Measurements from ENCODE around the gene PRR20C. TPM values are rescaled to one million over a fixed set of nuclear protein-coding genes. Genes with fewer than 3 reads are reported as not detected.
"Not testable (repeated sequence)": the region's sequence is repeated elsewhere in the genome, so short reads cannot be mapped to it uniquely, and the experiment has no call there.

The PRR20C gene
- total and polyA plus RNA-seq, 8 donors, result not detected

DNA sequence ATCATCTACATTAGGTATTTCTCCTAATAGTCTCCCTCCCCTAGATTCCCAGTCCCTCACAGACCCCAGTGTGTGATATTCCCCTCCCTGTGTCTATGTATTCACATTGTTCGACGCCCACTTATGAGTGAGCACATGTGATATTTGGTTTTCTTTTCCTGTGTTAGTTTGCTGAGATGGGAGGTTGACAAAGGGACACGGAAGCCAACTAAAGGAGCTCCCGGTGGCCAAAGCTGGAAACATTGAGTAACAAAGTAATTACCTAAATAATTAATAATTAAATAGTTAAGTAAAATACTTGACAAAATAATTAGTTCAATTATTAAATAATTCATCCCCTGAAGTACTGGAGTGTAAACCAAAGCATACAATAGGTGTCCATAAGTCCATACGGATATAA is 14.9 kb upstream of the PRR20C start:
- ATAC-seq, result no peak
- TF ChIP-seq, protein P1, sequence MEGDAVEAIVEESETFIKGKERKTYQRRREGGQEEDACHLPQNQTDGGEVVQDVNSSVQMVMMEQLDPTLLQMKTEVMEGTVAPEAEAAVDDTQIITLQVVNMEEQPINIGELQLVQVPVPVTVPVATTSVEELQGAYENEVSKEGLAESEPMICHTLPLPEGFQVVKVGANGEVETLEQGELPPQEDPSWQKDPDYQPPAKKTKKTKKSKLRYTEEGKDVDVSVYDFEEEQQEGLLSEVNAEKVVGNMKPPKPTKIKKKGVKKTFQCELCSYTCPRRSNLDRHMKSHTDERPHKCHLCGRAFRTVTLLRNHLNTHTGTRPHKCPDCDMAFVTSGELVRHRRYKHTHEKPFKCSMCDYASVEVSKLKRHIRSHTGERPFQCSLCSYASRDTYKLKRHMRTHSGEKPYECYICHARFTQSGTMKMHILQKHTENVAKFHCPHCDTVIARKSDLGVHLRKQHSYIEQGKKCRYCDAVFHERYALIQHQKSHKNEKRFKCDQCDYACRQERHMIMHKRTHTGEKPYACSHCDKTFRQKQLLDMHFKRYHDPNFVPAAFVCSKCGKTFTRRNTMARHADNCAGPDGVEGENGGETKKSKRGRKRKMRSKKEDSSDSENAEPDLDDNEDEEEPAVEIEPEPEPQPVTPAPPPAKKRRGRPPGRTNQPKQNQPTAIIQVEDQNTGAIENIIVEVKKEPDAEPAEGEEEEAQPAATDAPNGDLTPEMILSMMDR (IDR thresholded peaks at IDR 0.05), result no peak
- H3K4me1 ChIP-seq, result no peaks in the 10 kb centered on the region
- no peaks in the 10 kb centered on the region for H3K9me3 ChIP-seq
- no peak overlapping the region for H3K4me3 ChIP-seq
- intact Hi-C loops (cut with DNase I), result no loop called here
- no peak for DNase-seq
- no peak overlapping the region for H3K27ac ChIP-seq
- H3K36me3 ChIP-seq, result no peaks in the 10 kb centered on the region
- H3K27me3 ChIP-seq, result no peaks in the 10 kb centered on the region

DNA sequence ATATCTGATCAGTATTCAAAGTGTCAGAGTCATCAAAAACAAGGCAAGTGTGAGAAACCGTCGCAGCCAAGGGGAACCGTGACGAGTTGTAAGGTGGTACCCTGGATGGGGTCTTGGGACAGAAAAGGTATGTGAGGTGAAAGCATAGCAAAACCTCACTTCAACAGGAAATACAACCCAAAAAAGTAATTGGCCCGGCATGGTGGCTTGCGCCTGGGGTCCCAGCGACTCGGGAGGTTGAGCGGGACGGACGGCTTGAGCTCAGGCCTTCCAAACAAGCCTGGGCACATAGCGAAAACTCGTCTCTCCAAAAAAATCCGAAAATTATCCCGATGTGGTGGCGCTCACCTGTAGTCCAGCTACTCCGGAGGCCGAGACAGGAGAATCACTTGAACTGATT is 14.1 kb upstream of the PRR20C start:
- H3K27me3 ChIP-seq; ATAC-seq; intact Hi-C loops (cut with DNase I); H3K9me3 ChIP-seq; H3K4me1 ChIP-seq; H3K36me3 ChIP-seq; DNase-seq; H3K27ac ChIP-seq; H3K4me3 ChIP-seq: not testable (repeated sequence)

DNA sequence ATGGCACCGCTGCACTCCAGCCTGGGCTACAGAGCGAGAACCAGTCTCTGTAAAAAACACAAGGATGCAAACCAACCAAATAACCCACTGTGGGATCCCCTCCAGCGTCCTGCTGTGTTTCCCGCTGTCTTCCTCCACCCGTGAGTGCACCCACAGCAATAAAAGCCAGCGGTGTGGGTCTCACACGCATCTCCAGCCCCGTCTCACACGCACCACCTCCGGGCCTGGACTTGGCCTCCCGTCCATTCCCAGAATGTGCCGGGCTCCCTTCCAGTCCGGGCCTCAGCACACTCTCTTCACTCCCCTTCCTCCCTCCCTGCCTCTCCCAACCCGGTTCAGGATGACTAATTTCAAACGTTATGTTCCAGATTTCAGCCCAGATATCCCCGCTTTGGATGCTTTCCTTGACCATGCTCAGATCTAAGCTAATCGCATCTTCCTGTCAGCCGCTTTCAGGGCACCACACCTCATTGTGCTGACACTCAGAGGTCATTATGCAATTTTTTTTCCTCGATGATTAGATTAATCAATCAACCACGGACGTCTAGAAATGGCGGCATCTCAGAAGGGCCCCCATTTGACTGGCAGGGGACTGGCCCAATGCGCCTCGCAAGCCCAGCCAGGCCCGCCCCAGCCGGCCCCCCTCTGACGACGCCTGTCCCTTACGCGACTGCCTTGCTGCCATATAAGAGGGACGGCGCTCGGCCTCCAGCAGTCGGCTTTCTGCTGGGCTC is 13.5 kb upstream of the PRR20C start, which contains the start of gene PRR20A:
Gene PRR20A, plus strand, starts transcription at position 684 of the 734 bp plus-strand sequence. CDS start 387 bp downstream, outside the sequence.
- H3K27ac ChIP-seq; H3K4me1 ChIP-seq; DNase-seq; H3K27me3 ChIP-seq; H3K4me3 ChIP-seq; H3K9me3 ChIP-seq; H3K36me3 ChIP-seq; intact Hi-C loops (cut with DNase I); ATAC-seq: not testable (repeated sequence)

DNA sequence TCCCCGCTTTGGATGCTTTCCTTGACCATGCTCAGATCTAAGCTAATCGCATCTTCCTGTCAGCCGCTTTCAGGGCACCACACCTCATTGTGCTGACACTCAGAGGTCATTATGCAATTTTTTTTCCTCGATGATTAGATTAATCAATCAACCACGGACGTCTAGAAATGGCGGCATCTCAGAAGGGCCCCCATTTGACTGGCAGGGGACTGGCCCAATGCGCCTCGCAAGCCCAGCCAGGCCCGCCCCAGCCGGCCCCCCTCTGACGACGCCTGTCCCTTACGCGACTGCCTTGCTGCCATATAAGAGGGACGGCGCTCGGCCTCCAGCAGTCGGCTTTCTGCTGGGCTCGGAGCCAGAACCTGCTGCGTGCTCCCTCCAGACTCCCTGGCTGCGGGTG is 6.7 kb upstream of the PRR20C start, which contains the start of gene PRR20B:
Gene PRR20B, plus strand, starts transcription at position 301 of the 400 bp plus-strand sequence. CDS start 387 bp downstream, outside the sequence.
- H3K27ac ChIP-seq; DNase-seq; H3K4me3 ChIP-seq; H3K27me3 ChIP-seq; H3K4me1 ChIP-seq; H3K36me3 ChIP-seq; H3K9me3 ChIP-seq; intact Hi-C loops (cut with DNase I); ATAC-seq: not testable (repeated sequence)

DNA sequence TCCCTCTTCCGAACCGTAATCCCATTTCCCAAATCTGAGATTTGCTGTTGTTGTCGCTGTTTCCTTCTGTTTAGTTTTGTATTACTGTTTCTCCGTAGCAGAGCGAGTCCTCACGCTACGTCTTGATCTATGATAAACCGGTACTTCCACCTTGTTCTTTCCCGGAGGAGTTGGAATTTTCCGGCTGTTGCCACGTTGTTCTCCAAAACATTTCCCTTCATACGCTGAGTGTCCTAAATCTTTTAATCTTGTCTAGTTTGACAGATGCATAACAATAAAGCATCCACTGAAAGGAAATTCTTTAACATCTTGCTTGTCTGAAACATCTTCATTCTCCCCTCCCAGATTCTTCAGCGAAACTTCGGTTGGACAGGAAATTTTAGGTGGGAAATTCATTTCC is 5.8 kb upstream of the PRR20C start:
- H3K27ac ChIP-seq; intact Hi-C loops (cut with DNase I); H3K9me3 ChIP-seq; H3K4me1 ChIP-seq; H3K27me3 ChIP-seq; DNase-seq; ATAC-seq; H3K4me3 ChIP-seq; H3K36me3 ChIP-seq: not testable (repeated sequence)

DNA sequence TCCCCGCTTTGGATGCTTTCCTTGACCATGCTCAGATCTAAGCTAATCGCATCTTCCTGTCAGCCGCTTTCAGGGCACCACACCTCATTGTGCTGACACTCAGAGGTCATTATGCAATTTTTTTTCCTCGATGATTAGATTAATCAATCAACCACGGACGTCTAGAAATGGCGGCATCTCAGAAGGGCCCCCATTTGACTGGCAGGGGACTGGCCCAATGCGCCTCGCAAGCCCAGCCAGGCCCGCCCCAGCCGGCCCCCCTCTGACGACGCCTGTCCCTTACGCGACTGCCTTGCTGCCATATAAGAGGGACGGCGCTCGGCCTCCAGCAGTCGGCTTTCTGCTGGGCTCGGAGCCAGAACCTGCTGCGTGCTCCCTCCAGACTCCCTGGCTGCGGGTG is 6.5 kb downstream of the PRR20C start, which contains the start of gene PRR20D:
Gene PRR20D, plus strand, starts transcription at position 301 of the 400 bp plus-strand sequence. CDS start 387 bp downstream, outside the sequence.
- H3K9me3 ChIP-seq; H3K4me1 ChIP-seq; H3K27me3 ChIP-seq; DNase-seq; intact Hi-C loops (cut with DNase I); H3K27ac ChIP-seq; H3K36me3 ChIP-seq; H3K4me3 ChIP-seq; ATAC-seq: not testable (repeated sequence)

DNA sequence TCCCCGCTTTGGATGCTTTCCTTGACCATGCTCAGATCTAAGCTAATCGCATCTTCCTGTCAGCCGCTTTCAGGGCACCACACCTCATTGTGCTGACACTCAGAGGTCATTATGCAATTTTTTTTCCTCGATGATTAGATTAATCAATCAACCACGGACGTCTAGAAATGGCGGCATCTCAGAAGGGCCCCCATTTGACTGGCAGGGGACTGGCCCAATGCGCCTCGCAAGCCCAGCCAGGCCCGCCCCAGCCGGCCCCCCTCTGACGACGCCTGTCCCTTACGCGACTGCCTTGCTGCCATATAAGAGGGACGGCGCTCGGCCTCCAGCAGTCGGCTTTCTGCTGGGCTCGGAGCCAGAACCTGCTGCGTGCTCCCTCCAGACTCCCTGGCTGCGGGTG is 13.0 kb downstream of the PRR20C start, which contains the start of gene PRR20E:
Gene PRR20E, plus strand, starts transcription at position 301 of the 400 bp plus-strand sequence. CDS start 387 bp downstream, outside the sequence.
- H3K27ac ChIP-seq; H3K4me1 ChIP-seq; H3K9me3 ChIP-seq; H3K4me3 ChIP-seq; H3K36me3 ChIP-seq; DNase-seq; ATAC-seq; H3K27me3 ChIP-seq; intact Hi-C loops (cut with DNase I): not testable (repeated sequence)

DNA sequence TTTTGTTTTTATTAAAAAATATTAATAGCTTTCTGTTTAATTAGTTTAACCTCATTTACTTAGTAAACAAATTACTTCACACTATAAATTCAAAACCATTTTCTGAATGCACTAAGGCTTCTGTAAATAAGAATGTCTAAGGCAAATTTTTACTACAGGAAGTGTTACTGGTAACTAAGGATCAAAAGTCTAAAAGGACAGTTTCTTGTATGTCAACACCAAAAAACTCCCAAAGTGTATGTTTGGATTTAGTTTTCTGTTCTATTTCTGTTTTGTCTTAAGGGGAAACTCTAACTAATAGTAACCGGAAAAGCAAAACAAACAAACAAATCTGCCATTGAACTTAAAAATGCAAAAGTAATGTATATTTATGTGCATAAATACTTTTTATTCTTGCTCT is 37.8 kb downstream of the PRR20C start:
- H3K4me3 ChIP-seq, result no peak overlapping the region
- no peaks in the 10 kb centered on the region for H3K36me3 ChIP-seq
- ATAC-seq, result no peak
- TF ChIP-seq, protein P1 (IDR thresholded peaks at IDR 0.05), result no peak
- no peaks in the 10 kb centered on the region for H3K4me1 ChIP-seq
- no peak overlapping the region for H3K27ac ChIP-seq
- intact Hi-C loops (cut with DNase I), result no loop called here
- no peak for DNase-seq
- H3K9me3 ChIP-seq, result no peaks in the 10 kb centered on the region
- no peaks in the 10 kb centered on the region for H3K27me3 ChIP-seq

Other genes starting within 250 kb of the PRR20C start
- not detected for gene PRR20A, start 13.1 kb upstream of the PRR20C start, total RNA-seq
- gene PRR20A, start 13.1 kb upstream of the PRR20C start, polyA plus RNA-seq (ENCODE audit: insufficient read length in 6 of 6), result not detected
- not detected for gene PRR20B, start 6.6 kb upstream of the PRR20C start, total RNA-seq
- gene PRR20B, start 6.6 kb upstream of the PRR20C start, polyA plus RNA-seq (ENCODE audit: insufficient read length in 6 of 6), result not detected
- gene PRR20D, start 6.6 kb downstream of the PRR20C start, total RNA-seq, result not detected
- not detected for gene PRR20D, start 6.6 kb downstream of the PRR20C start, polyA plus RNA-seq (ENCODE audit: insufficient read length in 6 of 6)
- not detected for gene PRR20E, start 13.1 kb downstream of the PRR20C start, total RNA-seq
- gene PRR20E, start 13.1 kb downstream of the PRR20C start, polyA plus RNA-seq (ENCODE audit: insufficient read length in 6 of 6), result not detected